GM19372 (cell line): ENCODE measurements around the gene CDHR4.
"Not testable (repeated sequence)": the region's sequence is repeated elsewhere in the genome, so short reads cannot be mapped to it uniquely, and the experiment has no call there.

Experiments
- ATAC-seq: cut with Tn5 transposase; IDR thresholded peaks from one replicate; pipeline ENCODE4 v1.9.1; 2021; ENCODE audit warnings: mild to moderate bottlenecking, low read depth, moderate library complexity; ENCODE audit not compliant: unreplicated experiment

The CDHR4 gene

GRCh38 chr3:49782277-49782676 lies 17.4 kb downstream of the CDHR4 start:
- not testable (repeated sequence) for ATAC-seq

- ATAC-seq = no peak
Measured at GRCh38 chr3:49781415-49782199, 18.1 kb downstream of the CDHR4 start.

- not testable (repeated sequence) for ATAC-seq
Measured at GRCh38 chr3:49780975-49781365, 18.7 kb downstream of the CDHR4 start.

- ATAC-seq = no peak
Measured at GRCh38 chr3:49780080-49780974, 19.3 kb downstream of the CDHR4 start.

GRCh38 chr3:49779358-49780079 lies 20.2 kb downstream of the CDHR4 start:
- ATAC-seq = no peak

- not testable (repeated sequence) for ATAC-seq
Measured at GRCh38 chr3:49776101-49776500, 23.6 kb downstream of the CDHR4 start.

- ATAC-seq = no peak
Measured at GRCh38 chr3:49775538-49775937, 24.1 kb downstream of the CDHR4 start.

GRCh38 chr3:49772703-49773102 lies 27.0 kb downstream of the CDHR4 start:
- ATAC-seq = no peak

- ATAC-seq = no peak
Measured at GRCh38 chr3:49771340-49771938, 28.2 kb downstream of the CDHR4 start.

- no peak for ATAC-seq
Measured at GRCh38 chr3:49769926-49770325, 29.7 kb downstream of the CDHR4 start.

GRCh38 chr3:49769286-49769915 lies 30.3 kb downstream of the CDHR4 start:
- ATAC-seq = no peak

- ATAC-seq = no peak
Measured at GRCh38 chr3:49763981-49764380, 35.7 kb downstream of the CDHR4 start.

GRCh38 chr3:49761661-49762060 lies 38.0 kb downstream of the CDHR4 start:
- ATAC-seq = no peak

- no peak for ATAC-seq
Measured at GRCh38 chr3:49759226-49759625, 40.4 kb downstream of the CDHR4 start.

GRCh38 chr3:49757197-49757596 lies 42.5 kb downstream of the CDHR4 start:
- no peak for ATAC-seq

- no peak for ATAC-seq
Measured at GRCh38 chr3:49756036-49756435, 43.6 kb downstream of the CDHR4 start.

GRCh38 chr3:49754536-49754935 lies 45.1 kb downstream of the CDHR4 start:
- ATAC-seq = no peak

- ATAC-seq = no peak
Measured at GRCh38 chr3:49751501-49751900, 48.2 kb downstream of the CDHR4 start.

GRCh38 chr3:49750056-49750455 lies 49.6 kb downstream of the CDHR4 start:
- ATAC-seq = no peak

GRCh38 chr3:49748874-49749273 lies 50.8 kb downstream of the CDHR4 start:
- not testable (repeated sequence) for ATAC-seq
